ENCODE results near the gene RNASEH1.

RNASEH1 gene

GRCh38 chr2:3603536-3604206 lies 45.5 kb upstream of the RNASEH1 start:
- no peak overlapping the region for H3K4me3 Mint-ChIP-seq
- no peaks in the 10 kb centered on the region for H3K36me3 Mint-ChIP-seq (ENCODE audit: low read depth)
- no peaks in the 10 kb centered on the region for H3K27me3 Mint-ChIP-seq (ENCODE audit: low read depth)
- H3K4me1 Mint-ChIP-seq = peaks cover 7% of the 10 kb centered on the region
- no peak overlapping the region for H3K27ac Mint-ChIP-seq
- no peak for TF ChIP-seq CTCF (IDR thresholded peaks at IDR 0.05; ENCODE audit: unreplicated experiment in 3 of 3)
- no peaks in the 10 kb centered on the region for H3K9me3 Mint-ChIP-seq

GRCh38 chr2:3602553-3603339 lies 44.6 kb upstream of the RNASEH1 start:
- no peak for TF ChIP-seq CTCF (IDR thresholded peaks at IDR 0.05; ENCODE audit: unreplicated experiment in 3 of 3)
- Mint-ChIP-seq H3K9me3 (no peaks in the 10 kb centered on the region), H3K27ac (peak overlapping the region in 1 of 3 experiments; percentile 24), H3K4me3 (no peak overlapping the region), H3K36me3 (ENCODE audit: low read depth) (no peaks in the 10 kb centered on the region), H3K4me1 (peaks cover 1% of the 10 kb centered on the region), H3K27me3 (ENCODE audit: low read depth) (no peaks in the 10 kb centered on the region)

- Mint-ChIP-seq H3K9me3 (no peaks in the 10 kb centered on the region), H3K27me3 (ENCODE audit: low read depth) (no peaks in the 10 kb centered on the region)
Observed at GRCh38 chr2:3601561-3602271, 43.6 kb upstream of the RNASEH1 start.

GRCh38 chr2:3600256-3600855 lies 42.2 kb upstream of the RNASEH1 start:
- Mint-ChIP-seq H3K9me3 (no peaks in the 10 kb centered on the region), H3K27me3 (ENCODE audit: low read depth) (no peaks in the 10 kb centered on the region), H3K4me1 (no peaks in the 10 kb centered on the region), H3K27ac (no peak overlapping the region), H3K4me3 (no peak overlapping the region), H3K36me3 (ENCODE audit: low read depth) (no peaks in the 10 kb centered on the region)
- no peak for TF ChIP-seq CTCF (IDR thresholded peaks at IDR 0.05; ENCODE audit: unreplicated experiment in 3 of 3)

More at GRCh38 chr2:3601561-3602271, 43.6 kb upstream of the RNASEH1 start:
- no peak overlapping the region for H3K27ac Mint-ChIP-seq
- TF ChIP-seq CTCF (IDR thresholded peaks at IDR 0.05; ENCODE audit: unreplicated experiment in 3 of 3) = no peak
- H3K4me3 Mint-ChIP-seq = no peak overlapping the region
- H3K36me3 Mint-ChIP-seq (ENCODE audit: low read depth) = no peaks in the 10 kb centered on the region
- H3K4me1 Mint-ChIP-seq = no peaks in the 10 kb centered on the region

GRCh38 chr2:3598912-3599854 lies 41.0 kb upstream of the RNASEH1 start:
- no peak for TF ChIP-seq CTCF (IDR thresholded peaks at IDR 0.05; ENCODE audit: unreplicated experiment in 3 of 3)
- Mint-ChIP-seq H3K27me3 (ENCODE audit: low read depth) (no peaks in the 10 kb centered on the region), H3K27ac (no peak overlapping the region), H3K9me3 (no peaks in the 10 kb centered on the region), H3K4me3 (no peak overlapping the region), H3K36me3 (ENCODE audit: low read depth) (peaks cover 3% of the 10 kb centered on the region), H3K4me1 (no peaks in the 10 kb centered on the region)
